Mononuclear cell (primary cell): Measurements from ENCODE around the gene FREM3. TPM values are rescaled to one million over a fixed set of nuclear protein-coding genes. Genes with fewer than 3 reads are reported as not detected.
"Not testable (repeated sequence)": the region's sequence is repeated elsewhere in the genome, so short reads cannot be mapped to it uniquely, and the experiment has no call there.

Experiments used
- H3K27me3 ChIP-seq: 2 replicates; pipeline ENCODE4 v1.6.0; 2011; ENCODE audit warnings: low read length, control low read depth; ENCODE audit not compliant: insufficient read depth
- H3K4me1 ChIP-seq: 2 replicates; pipeline ENCODE4 v1.5.1; 2011; ENCODE audit warnings: mild to moderate bottlenecking, low read length, control low read depth; ENCODE audit not compliant: insufficient read depth
- H3K4me3 ChIP-seq: 2 replicates; pipeline ENCODE4 v1.5.1; 2011; ENCODE audit warnings: mild to moderate bottlenecking, low read length, moderate library complexity
- H3K9me3 ChIP-seq: 2 replicates; pipeline ENCODE4 v1.5.1; 2011; ENCODE audit warnings: low read depth, mild to moderate bottlenecking, control low read depth, low read length
- total RNA-seq: library from RNA; depleted of rRNA; stranded (reverse); fragments of >200 nt; gene quantifications from one replicate; pipeline ENCODE4 v1.2.3, GENCODE V29; 2012

FREM3 gene
- total RNA-seq, 1 donor, result not detected

DNA sequence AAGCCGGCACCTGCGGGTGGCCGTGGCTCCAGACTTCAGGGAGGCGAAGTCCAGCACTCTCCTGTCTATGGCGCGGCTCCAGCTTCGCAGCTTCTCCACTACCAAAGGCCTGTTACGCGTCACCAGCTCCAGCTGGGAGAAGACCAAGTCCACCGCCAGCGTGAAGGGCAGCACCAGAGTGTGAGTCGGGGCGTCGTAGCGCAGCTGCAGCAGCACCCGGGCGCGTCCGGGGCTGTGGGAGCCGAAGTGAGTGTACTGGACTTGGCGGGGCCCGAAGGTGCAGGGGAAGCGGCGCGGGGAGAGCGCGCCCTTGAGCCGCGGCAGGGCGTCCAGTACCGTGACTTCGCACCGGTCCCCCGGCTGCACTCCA lies 444 bp downstream of the FREM3 start:
- no peak overlapping the region for H3K4me3 ChIP-seq
- H3K4me1 ChIP-seq, result peaks cover 13% of the 10 kb centered on the region
- no peaks in the 10 kb centered on the region for H3K9me3 ChIP-seq
- H3K27me3 ChIP-seq, result peaks cover 50% of the 10 kb centered on the region

DNA sequence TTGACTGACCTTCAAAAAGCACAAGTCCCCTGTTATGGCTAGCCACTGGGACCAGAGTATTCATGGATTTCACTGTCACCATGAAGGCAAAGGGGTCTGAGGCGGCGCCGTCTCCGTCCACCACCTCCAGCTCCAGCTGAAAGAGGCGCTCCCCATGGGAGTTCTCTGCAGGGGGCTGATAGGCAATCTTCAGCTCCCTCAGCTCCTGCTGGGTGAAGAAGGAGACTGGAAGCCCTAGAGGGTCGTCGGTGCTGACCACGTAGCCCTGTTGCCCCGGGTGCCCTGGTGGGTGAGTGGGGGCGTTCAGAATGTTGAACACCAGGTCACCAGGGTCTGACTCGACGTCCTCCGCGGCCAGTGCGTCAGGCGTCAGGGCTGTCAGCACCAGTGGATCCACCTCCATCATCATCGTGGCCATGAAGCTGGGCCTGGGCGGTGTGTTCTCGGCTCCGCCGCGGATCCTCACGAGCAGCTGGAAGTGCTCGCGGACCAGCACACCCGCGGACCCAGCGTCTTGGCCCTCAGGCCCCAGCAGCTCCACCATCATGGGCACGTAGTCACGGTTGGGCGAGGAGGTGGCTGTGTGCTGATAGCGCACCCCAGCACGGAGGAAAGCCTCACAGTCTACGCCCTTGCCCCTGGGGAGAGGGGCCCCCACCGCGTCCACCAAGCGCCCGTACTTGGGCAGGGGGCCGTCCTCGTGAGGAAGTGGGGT lies 987 bp downstream of the FREM3 start:
- Histone ChIP-seq H3K9me3 (no peaks in the 10 kb centered on the region), H3K4me3 (no peak overlapping the region), H3K27me3 (peaks cover 50% of the 10 kb centered on the region), H3K4me1 (peaks cover 13% of the 10 kb centered on the region)

DNA sequence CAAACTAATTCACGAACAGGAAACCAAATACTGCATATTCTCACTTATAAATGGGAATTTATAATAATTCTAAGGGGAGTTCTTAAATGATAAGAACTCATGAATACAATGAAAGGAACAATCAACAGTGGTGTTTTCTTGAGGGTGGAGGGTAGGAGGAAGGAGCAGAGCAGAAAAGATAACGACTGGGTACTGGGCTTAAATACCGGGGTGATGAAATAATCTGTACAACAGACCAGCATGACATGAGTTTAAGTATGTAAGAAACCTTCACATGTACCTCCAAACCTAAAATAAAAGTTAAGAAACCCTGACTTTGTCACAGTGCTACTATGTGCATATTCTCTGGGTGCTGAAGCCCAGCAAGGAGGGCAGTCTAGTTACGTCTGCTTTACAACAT lies 6.6 kb downstream of the FREM3 start:
- H3K4me3 ChIP-seq, result no peak overlapping the region
- H3K27me3 ChIP-seq, result peaks cover 12% of the 10 kb centered on the region
- no peaks in the 10 kb centered on the region for H3K9me3 ChIP-seq
- H3K4me1 ChIP-seq, result no peaks in the 10 kb centered on the region

DNA sequence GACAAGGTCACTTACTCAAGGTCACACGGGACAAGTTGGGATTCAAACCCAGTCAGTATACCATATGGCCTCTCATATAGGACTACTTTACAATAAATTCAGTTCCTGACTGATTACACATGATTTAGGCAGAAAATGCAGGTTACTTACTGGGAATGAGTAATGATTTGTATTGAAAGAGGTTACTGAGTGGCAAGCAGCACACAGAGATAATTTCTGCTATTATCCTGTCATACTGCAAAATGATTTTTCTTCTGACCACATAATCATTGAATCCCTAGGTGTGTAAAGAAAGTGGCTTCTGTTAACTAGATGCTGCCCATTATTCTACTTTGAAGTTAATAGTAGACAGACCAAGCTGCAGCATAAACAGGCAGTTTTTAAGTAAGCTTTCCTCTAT lies 8.2 kb downstream of the FREM3 start:
- Histone ChIP-seq H3K4me1 (no peaks in the 10 kb centered on the region), H3K9me3 (no peaks in the 10 kb centered on the region), H3K4me3 (no peak overlapping the region), H3K27me3 (peaks cover 3% of the 10 kb centered on the region)

DNA sequence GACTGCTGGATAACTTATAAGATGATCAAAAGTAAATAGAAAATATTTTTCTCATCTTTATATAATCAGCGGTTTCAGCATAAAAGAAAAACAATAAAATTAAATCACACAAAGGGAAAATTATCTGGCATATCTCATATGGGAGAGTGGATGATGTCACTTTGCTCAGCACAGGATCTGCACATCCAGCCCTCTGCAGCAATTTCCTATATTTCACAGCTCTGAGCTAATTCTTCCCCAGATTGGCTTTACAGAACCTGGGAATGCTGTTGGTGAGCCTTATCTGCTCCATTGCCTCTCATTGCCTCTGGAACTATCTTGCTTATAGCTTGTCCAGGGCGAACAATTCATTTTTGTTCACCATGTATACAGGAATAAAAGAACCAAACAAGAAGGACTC lies 21.0 kb downstream of the FREM3 start:
- no peaks in the 10 kb centered on the region for H3K27me3 ChIP-seq
- no peaks in the 10 kb centered on the region for H3K4me1 ChIP-seq
- H3K9me3 ChIP-seq, result no peaks in the 10 kb centered on the region
- H3K4me3 ChIP-seq, result no peak overlapping the region

DNA sequence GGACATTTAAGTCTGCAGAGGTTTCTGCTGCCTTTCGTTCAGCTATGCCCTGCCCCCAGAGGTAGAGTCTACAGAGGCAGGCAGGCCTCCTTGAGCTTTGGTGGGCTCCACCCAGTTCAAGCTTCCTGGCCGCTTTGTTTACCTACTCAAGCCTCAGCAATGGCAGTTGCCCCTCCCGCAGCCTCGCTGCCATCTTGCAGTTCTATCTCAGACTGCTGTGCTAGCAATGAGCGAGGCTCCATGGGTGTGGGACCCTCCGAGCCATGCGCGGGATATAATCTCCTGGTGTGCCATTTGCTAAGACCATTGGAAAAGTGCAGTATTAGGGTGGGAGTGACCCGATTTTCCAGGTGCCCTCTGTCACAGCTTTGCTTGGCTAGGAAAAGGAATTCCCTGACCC lies 26.8 kb downstream of the FREM3 start:
- not testable (repeated sequence) for H3K4me1 ChIP-seq, H3K4me3 ChIP-seq, H3K9me3 ChIP-seq, H3K27me3 ChIP-seq

DNA sequence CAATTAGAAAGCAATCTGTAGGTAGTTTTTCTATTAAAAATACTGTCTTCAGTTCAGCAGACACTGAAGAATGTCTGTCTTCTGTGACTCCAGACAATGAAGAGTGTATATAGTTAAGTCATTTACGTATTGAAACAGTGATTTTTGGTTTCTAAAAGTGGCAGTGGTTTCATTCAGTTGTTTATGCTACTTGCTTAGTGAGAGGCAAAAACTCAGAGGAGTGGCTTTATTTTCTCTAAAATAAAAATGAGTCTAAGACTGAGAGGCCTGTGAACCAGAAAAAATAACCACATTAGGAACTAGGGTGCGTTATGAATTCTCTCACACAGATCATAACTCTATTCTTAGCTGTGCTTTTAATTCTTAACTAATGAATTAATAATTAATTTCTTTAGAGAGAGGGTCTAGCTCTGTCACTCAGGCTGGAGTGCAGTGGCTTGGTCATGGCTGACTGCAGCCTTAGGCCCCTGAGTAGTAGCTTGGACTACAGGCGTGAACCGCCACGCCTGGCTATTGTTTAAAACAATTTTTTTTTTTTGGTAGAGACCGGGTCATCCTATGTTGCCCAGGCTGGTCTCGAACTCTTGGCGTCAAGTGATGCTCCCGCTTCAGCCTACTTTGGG lies 31.4 kb downstream of the FREM3 start:
- no peaks in the 10 kb centered on the region for H3K9me3 ChIP-seq
- no peak overlapping the region for H3K4me3 ChIP-seq
- H3K27me3 ChIP-seq, result no peaks in the 10 kb centered on the region
- no peaks in the 10 kb centered on the region for H3K4me1 ChIP-seq

DNA sequence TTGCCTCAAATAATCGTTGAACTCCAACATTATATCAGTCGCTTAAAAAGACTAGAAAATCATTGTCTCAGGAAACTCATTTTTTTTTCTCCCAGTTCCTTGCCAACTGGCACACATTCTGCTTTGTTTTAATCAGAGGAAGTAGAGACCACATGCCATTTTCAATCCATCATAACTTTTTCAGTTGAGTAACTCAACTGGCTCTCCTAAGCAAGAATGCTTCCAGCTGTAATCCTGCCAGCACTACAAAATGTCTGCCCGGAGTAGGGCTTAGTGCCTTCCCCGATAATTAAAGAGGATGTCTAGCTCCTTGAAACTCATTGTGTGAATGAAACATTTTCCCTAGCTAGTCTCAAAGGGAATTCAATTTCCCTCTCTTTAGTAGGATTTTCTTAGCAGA lies 33.0 kb downstream of the FREM3 start:
- no peaks in the 10 kb centered on the region for H3K9me3 ChIP-seq
- H3K4me3 ChIP-seq, result no peak overlapping the region
- H3K27me3 ChIP-seq, result no peaks in the 10 kb centered on the region
- no peaks in the 10 kb centered on the region for H3K4me1 ChIP-seq

DNA sequence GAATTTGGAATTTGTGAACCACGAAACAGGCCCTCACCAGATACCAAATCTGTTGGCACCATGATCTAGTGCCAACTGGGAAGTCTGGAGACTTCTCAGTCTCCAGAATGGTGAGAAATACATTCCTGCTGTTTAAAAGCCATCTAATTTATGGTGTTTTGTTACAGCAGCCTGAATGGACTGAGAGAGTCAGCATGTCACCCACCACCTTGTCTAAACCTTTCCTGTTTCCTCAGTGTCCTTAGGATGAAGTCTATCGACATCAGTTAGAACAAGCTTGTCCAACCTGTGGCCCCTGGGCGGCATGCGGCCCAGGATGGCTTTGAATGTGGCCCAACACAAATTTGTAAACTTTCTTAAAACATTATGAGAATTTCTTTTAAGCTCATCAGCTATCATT lies 42.1 kb downstream of the FREM3 start:
- no peaks in the 10 kb centered on the region for H3K4me1 ChIP-seq
- no peak overlapping the region for H3K4me3 ChIP-seq
- no peaks in the 10 kb centered on the region for H3K9me3 ChIP-seq
- no peaks in the 10 kb centered on the region for H3K27me3 ChIP-seq

DNA sequence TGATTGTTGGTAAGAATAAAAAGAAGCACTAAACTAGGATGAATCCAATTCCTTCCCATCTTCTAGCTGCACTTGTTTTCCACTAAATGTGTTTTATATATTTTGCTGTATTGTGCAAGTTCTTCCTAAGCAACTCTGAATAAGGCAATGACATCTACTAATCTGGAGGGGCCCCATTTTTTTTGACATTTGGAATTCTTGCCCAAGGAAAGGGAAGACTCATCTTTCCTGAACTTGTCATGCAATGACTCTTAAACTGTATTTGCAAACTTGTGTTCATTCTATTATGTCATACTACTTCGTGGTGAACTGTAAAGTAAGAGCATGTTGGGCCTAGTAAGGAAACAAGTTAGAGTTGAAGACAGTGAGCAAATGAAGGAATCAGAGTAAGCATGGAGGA lies 45.9 kb downstream of the FREM3 start:
- no peaks in the 10 kb centered on the region for H3K4me1 ChIP-seq
- no peaks in the 10 kb centered on the region for H3K27me3 ChIP-seq
- no peak overlapping the region for H3K4me3 ChIP-seq
- no peaks in the 10 kb centered on the region for H3K9me3 ChIP-seq

DNA sequence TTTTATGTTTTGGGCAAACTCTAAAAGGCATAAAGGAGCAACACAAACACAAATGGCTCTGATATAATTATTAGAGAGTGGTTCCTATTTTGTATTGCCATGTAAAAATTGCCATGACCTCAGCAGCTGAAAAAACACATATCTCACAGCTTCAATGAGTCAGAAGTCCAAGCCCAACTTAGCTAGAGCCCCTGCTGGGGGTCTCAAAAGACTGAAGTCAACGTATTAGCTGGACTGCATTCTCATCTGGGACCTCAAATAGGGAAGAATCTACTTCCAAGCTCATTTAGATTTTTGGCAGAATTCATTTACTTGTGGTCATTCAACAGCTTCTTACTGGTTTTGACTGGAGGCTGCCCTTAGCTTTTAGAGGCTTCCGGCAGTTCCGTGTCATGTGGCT lies 47.4 kb downstream of the FREM3 start:
- no peaks in the 10 kb centered on the region for H3K27me3 ChIP-seq
- no peaks in the 10 kb centered on the region for H3K4me1 ChIP-seq
- no peaks in the 10 kb centered on the region for H3K9me3 ChIP-seq
- no peak overlapping the region for H3K4me3 ChIP-seq

DNA sequence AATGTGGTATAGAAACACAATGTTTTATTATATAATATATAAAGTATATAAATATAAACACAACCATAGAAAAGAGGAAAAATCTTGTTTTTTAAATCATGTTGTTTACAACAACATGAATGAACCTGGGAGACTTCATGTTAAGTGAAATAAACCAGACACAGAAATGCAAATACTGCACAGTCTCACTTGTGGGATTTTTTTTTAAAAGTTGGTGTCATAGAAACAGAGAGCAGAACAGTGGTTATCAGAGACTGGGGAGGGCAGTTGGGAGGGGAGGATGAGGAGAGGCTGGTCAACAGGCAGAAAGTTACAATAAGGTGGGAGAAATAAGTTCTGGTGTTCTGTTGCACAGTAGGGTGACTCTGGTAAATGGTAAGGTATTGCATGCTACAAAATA lies 57.1 kb downstream of the FREM3 start:
- Histone ChIP-seq H3K27me3 (no peaks in the 10 kb centered on the region), H3K4me1 (no peaks in the 10 kb centered on the region), H3K9me3 (no peaks in the 10 kb centered on the region), H3K4me3 (no peak overlapping the region)

DNA sequence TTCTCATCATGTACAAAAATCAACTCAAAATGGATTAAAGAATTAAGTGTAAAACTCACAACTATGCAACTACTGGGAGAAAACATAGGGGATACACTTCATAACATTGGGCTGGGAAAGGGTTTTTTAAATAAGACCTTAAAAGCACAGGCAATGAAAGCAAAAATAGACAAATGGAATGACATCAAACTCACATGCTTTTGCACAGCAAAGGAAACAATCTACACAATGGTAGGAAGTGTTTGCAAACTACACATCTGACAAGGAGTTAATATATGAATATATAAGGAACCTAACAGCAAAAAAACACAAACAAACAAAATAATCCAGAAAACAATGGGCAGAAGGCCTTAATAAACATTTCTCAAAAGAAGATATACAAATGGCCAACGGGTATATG lies 57.9 kb downstream of the FREM3 start:
- Histone ChIP-seq H3K4me1 (no peaks in the 10 kb centered on the region), H3K9me3 (no peaks in the 10 kb centered on the region), H3K27me3 (no peaks in the 10 kb centered on the region), H3K4me3 (no peak overlapping the region)

DNA sequence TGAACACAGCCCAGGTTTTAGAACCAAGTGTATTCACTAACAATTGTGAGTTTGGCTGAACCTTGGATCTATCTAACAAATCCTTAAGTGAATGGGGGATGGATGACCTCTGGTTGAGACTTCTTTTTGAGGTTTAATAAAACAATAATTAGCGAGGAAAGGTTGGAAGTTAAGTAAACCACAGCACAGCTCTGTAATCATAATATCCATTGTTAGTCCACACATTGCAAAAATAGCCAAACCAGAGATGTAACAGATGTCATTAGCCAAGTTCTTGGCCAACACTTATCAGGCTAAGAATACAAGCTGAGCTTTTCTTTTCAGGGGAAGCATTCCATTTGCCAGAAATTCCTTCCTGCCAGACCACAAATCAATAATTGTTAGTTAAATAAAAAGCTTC lies 59.1 kb downstream of the FREM3 start:
- Histone ChIP-seq H3K27me3 (no peaks in the 10 kb centered on the region), H3K4me3 (no peak overlapping the region), H3K9me3 (no peaks in the 10 kb centered on the region), H3K4me1 (no peaks in the 10 kb centered on the region)

DNA sequence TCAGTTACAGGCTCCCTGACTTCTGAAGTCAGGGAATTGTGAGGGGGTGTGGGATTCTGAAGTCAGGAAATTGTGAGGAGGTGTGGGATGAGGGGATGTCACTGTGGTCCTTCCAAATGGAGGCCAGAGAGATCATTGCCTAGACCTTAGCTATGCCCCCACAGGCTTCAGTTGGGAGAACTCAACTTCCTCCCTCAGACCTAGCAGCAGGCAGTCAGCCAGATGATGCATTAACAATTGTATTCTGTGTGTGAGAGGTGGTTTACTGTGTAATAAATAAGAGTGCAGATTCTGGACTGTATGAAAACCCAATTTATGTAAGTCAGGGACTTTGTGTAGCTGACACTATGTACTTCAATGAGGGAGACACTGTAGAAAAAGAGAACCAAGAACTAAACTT lies 65.7 kb downstream of the FREM3 start:
- no peaks in the 10 kb centered on the region for H3K27me3 ChIP-seq
- no peak overlapping the region for H3K4me3 ChIP-seq
- no peaks in the 10 kb centered on the region for H3K4me1 ChIP-seq
- no peaks in the 10 kb centered on the region for H3K9me3 ChIP-seq

DNA sequence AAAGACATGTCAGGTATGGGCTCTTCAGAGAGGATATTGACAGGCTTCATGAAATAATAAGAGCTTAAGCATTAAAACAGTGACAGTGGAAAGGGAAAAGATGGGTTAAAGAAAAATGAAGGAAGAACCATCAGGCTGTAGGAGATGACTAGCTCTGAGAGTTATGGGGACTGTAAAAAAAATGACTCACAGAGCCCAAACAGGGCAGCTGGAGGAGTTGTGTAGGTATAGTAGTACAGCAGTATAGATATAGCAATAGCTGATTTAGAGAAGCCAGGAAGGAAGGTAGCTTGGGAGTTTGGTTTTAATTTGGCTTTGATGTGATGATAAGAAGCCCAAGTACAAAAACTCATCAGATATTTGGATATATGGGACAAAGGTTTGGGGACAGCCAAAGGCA lies 66.6 kb downstream of the FREM3 start:
- Histone ChIP-seq H3K4me3 (no peak overlapping the region), H3K4me1 (no peaks in the 10 kb centered on the region), H3K9me3 (no peaks in the 10 kb centered on the region), H3K27me3 (no peaks in the 10 kb centered on the region)
